GM23338 (cell line): ENCODE results near the gene YIF1A. TPM values are rescaled to one million over a fixed set of nuclear protein-coding genes. Genes with fewer than 3 reads are reported as not detected.

Experiments
- CREB1 ChIP-seq: fragments of 250-450 bp; sonication (Bioruptor Pico); IDR thresholded peaks from 2 replicates; pipeline ENCODE4 v1.5.0; 2020; ENCODE audit warnings: low read depth, mild to moderate bottlenecking, moderate library complexity
- CTCF ChIP-seq, 2 experiments: fragments of 200-600 bp in 1 of 2; sonication (generic) in 1 of 2; conservative IDR thresholded peaks; 2 replicates each; pipeline versions ENCODE4 v1.5.1 to v1.6.1; 2016 to 2017; ENCODE audit warnings: antibody characterized with exemption in 2 of 2, low read depth in 2 of 2, mild to moderate bottlenecking in 2 of 2, moderate library complexity in 1 of 2
- EZH2 ChIP-seq: fragments of 200-600 bp; sonication (generic); IDR thresholded peaks from one replicate; pipeline ENCODE4 v1.8.0; 2017; ENCODE audit warnings: antibody characterized with exemption, mild to moderate bottlenecking, low read depth; ENCODE audit not compliant: unreplicated experiment
- EZH2phosphoT487 ChIP-seq: fragments of 200-600 bp; sonication (generic); IDR thresholded peaks from one replicate; pipeline ENCODE4 v1.8.1; 2018; ENCODE audit warnings: antibody characterized with exemption; ENCODE audit not compliant: unreplicated experiment
- JUNB ChIP-seq: IDR thresholded peaks from one replicate; pipeline ENCODE4 v1.6.1; 2016; ENCODE audit warnings: antibody characterized with exemption; ENCODE audit not compliant: unreplicated experiment
- NANOG ChIP-seq: IDR thresholded peaks from 2 replicates; pipeline ENCODE4 v1.6.1; 2016; ENCODE audit warnings: antibody characterized with exemption, borderline replicate concordance
- POLR2AphosphoS5 ChIP-seq: IDR thresholded peaks from 2 replicates; pipeline ENCODE4 v1.6.1; 2016; ENCODE audit warnings: antibody characterized with exemption, low read depth
- ZNF114 ChIP-seq: fragments of 250-450 bp; sonication (Bioruptor Pico); IDR thresholded peaks from 2 replicates; pipeline ENCODE4 v1.5.0; 2020; ENCODE audit warnings: mild to moderate bottlenecking, moderate library complexity
- ZNF462 ChIP-seq: fragments of 250-450 bp; sonication (Bioruptor Pico); IDR thresholded peaks from 2 replicates; pipeline ENCODE4 v1.5.0; 2020; ENCODE audit warnings: mild to moderate bottlenecking, moderate library complexity
- polyA plus RNA-seq: library from polyadenylated mRNA; unstranded; fragments of >200 nt; fragmentation: Nextera tagmentation; extraction: Ambion mirVana; gene quantifications from 2 replicates; pipeline ENCODE4 v1.2.1, GENCODE V29; 2016
- total RNA-seq: library from RNA; depleted of rRNA; stranded (reverse); fragments of >200 nt; shearing (Covaris generic); gene quantifications from 2 replicates; pipeline ENCODE4 v1.2.3, GENCODE V29; 2014

YIF1A gene
- total and polyA plus RNA-seq, 2 experiments from 2014 or later = 75.6 to 87.0 TPM

GRCh38 chr11:66311470-66311964 is 22.6 kb upstream of the YIF1A start (continued):
- TF ChIP-seq ZNF462 (CRISPR knock-in tag) (no peak), CTCF (conservative IDR thresholded peaks at IDR 0.05; ENCODE audit: low read depth in 2 of 2) (no peak; a peak in 1 of 4 replicates), EZH2 (no peak), EZH2phosphoT487 (no peak), JUNB (no peak), POLR2AphosphoS5 (no peak), CREB1 (no peak), NANOG (no peak), ZNF114 (CRISPR knock-in tag) (no peak)
